MV-4-11 (cell line): ENCODE data around the gene ZNF92.
A peak's percentile ranks its signal among the peaks of the same experiment; 100 is the strongest.
"Not testable (repeated sequence)": the region's sequence is repeated elsewhere in the genome, so short reads cannot be mapped to it uniquely, and the experiment has no call there.

Experiments
- DNase-seq: peaks from one replicate; lab custom pipeline; 2025; lab: John Stamatoyannopoulos, UW

The ZNF92 gene

DNA sequence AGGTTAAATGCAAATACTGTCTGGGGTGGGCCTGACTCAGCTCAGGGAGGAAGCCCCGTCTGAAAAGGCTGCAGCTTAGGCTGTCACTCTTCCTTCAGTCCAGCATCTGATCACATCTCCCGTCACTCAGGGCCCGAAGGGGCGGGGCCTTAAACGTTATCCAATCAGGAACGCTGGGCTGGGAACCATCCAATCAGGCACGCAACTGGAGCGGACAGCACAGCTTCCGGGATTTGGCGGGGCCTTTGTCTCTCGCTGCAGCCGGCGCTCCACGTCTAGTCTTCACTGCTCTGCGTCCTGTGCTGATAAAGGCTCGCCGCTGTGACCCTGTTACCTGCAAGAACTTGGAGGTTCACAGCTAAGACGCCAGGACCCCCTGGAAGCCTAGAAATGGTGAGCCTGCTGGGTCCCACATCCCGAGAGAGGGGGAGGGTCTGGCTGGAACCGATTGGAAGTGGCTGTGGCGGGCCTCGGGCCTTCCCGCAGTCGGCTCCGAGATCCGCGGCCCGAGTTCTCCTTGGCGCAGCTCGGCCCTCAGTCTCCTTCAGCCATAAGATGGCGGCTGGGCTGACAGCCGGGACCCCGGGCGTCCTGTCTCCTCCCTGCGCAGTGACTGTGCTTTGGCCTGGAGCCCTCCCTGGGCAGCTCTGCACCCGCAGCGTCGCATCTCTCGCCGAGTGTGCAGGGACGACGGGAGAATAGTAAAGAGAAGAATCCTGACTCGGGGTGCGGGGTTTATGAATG is at the start of gene ZNF92:
Gene ZNF92, plus strand, starts transcription at position 248 of the 744 bp plus-strand sequence. Its CDS starts 143 bp downstream, at position 391.
- DNase-seq: peak; percentile 96

DNA sequence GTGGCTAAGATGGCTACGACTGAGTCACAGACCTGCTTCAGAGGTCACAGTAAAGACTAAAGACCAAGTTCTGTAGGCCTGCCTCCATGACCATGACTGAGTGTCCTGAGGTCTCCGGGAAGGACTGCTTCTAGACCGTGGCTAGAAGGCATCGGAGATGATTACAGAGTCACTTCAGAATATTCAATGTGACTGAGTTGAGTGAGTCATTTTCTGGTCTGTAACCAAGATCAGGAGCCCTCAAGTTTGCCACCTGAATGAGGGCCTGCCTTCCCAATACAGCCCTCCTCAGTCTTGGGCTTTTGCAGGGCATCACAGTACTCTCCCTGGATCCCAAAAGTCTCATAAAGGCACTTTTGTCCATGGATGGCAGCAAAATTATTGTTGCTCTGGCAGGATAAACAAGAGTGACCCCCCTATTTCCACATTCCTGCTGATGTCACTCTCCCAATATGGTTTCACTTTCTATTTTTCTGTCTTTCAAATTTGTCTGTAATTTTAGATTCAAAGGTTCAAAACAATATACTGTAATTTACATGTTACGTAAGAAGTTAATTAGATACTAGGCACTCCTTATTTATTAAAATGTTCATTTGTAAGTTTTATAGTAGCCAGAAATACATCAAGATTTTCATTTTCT is 47.7 kb upstream of the ZNF92 start:
- DNase-seq: no peak

DNA sequence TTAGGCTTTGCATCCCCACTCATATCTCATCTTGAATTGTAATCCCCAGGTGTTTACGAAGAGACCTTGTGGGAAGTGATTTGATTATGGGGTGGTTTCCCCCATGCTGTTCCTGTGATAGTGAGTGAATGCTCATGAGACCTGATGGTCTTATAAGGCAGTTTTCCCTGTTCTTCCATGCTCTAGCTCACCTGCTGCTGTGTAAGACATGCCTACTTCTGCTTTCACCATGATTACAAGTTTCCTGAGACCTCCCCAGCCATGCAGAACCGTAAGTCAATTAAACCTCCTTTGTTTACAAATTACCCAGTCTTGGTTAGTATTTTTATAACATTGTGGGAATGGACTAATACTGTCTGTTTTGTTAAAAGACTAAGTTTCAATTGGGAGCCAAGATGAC is 35.3 kb upstream of the ZNF92 start:
- DNase-seq: no peak

DNA sequence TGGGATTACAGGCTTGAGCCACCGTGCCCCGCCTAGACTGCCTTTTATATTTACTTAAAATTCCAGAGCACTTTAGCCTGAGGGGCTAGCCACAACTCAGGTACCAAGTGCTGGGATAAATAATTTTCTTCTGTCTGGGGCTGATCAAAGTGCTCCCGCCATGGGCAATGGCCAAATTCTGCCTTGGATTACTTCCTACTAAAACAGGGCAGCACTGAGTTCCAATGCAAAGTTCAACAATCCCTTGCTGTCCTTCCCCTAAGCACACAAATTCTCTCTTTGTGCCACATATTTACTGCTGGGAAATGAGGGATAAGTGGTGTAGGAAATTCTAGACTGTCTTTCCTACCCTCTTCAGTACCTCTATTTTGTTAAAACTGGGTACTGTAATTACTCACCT is 34.4 kb upstream of the ZNF92 start:
- DNase-seq: no peak

DNA sequence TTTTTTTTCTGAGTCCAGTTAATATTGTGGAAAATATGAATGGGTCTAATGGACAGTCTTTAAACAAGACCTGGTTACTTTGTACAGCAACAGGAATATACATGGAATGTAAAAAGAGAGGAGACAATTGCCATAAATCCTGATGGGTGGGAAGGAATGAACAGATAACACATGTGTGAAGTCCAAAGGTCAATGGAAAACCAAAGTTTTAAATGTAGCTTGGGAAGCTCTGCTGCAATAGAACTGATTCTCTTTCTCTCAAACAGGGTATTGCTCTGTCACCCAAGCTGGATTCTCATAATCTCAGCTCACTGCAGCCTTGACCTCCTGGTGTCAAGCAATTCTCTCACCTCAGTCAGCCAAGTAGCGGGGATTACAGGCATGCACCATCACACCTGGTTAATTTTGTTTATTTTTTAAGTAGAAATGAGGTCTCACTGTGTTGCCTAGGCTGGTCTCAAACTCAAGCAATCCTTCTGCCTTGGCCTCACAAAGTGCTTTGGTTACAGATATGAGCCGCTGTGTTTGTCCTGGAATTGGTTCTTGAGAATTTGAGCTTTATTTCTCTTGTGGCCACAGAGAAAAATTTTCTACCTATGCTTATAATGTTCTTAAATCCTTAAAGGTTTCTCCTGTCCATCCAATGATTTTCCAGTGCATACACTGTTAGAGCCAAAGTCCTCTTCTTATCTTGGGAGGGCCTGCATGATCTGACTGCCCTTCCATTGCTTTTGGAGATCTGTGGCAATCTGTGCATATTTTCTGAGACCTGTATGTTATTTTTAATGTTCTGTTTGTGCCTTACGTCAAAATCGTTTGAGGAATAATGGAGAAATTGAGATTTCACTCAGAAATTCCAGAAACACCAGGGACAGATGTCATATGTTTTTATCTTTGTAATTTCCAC is 30.7 kb upstream of the ZNF92 start:
- no peak for DNase-seq

DNA sequence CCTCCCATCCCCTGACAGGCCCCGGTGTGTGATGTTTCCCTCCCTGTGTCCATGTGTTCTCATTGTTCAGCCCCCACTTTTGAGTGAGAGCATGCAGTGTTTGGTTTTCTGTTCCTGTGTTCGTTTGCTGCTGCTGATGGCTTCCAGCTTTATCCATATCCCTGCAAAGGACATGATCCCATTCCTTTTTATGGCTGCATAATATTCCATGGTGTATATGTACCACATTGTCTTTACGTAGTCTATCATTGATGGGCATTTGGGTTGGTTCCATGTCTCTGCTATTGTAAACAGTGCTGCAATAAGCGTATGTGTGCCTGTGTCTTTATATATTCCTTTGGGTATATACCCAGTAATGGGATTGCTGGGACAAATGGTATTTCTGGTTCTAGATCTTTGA is 29.1 kb upstream of the ZNF92 start:
- not testable (repeated sequence) for DNase-seq

DNA sequence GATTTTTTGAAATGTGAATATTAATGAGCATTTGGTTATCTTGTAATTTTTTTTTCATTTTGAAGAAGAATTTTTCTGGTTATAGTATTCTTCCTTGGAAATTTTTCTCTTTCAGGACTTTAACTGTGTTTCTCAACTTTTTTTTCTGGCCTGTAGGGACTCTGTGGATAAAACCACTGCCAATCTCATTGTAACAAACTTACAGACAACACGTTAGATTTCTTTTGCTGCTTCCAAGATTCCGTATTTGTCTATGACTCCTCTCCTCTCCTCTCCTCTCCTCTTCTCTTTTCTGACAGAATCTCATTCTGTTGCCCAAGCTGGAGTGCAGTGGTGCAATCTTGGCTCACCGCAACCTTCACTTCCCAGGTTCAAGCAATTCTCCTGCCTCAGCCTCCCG is 19.4 kb upstream of the ZNF92 start:
- no peak for DNase-seq

DNA sequence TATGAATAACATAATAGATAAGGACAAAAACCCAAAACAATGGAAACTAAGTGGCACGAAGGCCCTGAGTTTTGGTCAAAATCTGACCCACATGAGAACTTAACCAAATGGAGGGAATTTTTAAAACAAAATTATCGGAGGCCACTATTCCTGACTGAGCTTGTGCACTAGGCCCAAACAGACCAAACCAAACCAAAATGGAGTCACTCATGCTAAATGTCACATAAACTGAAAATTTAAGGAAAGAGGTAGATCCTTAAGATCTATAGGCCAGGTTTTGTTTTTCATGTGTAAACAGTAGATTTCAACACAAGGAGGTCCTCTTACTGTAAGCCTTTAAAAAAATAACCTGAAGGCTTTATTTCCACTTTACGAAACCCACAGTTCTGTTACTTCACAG is 3.8 kb upstream of the ZNF92 start:
- no peak for DNase-seq

DNA sequence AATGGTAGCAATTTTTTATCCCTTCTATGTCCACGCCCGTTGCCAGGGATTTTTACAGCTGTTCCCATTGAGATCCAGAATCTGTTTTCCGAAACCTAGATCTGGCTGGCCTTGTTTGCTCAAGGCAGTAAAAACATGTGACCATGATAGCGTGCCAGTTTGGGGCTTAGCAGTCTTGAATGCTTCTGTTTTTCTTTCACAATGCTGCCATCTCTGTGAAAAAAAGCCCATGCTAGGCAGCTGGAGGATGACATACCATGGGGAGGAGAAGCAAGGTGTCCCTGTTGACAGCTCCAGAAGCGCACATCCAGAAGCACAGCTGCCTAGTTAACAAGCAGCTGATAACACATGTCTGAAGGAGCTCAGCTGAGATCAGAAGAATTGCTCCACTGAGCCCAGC is 2.2 kb upstream of the ZNF92 start:
- no peak for DNase-seq

DNA sequence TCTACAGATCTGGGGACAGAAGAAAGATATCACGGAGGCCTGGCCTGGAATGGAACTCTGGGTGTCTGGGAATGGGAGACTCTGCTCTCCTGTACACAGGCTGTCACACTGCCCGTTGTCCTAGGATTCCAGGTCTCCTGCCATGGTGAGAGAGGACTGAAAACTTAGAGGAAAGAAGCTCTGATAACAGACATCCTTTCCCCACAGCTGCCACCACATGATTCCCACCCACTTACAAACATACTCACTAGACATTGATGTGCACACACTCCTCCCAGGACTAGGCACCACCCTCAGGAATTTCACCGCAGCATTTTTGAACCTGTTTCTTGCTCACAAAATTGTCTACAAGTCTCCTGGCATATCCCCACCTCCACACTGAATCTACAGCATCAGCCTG is 5.7 kb downstream of the ZNF92 start:
- no peak for DNase-seq

DNA sequence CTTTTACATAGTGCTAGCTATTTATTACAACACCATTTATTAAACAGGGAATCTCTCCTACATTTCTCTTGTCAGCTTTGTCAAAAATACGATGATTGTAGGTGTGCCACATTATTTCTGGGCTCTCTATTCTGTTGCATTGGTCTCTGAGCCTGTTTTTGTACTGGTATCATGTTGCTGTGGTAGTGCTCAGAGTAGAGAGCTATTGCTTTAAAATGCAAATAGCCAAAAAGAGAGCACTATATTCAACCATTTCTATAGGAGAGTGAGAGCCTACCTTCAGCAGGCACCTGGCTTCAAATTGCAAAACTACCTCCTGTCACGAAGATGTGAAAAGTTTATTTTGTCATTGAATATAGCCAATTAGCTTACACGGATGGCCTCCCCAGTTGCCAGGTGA is 8.1 kb downstream of the ZNF92 start:
- DNase-seq: no peak

DNA sequence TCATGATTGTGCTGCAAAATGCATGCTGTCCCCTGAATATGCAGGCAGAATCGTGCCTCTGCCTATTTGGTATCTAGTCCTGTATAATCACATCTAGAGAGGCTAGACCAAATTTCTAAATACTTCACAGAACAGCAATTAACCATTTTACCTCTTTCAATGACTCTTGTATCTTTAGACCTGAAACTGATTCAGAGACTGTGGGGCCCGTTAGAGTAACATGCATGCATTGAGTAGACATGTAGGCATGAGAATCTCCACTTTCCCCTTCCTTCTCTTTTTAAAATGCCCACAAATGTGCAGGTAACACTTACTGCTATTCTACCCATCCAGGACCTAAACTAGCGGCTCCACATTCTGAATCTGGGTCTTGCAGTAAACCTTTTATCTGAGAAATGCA is 8.8 kb downstream of the ZNF92 start:
- no peak for DNase-seq

DNA sequence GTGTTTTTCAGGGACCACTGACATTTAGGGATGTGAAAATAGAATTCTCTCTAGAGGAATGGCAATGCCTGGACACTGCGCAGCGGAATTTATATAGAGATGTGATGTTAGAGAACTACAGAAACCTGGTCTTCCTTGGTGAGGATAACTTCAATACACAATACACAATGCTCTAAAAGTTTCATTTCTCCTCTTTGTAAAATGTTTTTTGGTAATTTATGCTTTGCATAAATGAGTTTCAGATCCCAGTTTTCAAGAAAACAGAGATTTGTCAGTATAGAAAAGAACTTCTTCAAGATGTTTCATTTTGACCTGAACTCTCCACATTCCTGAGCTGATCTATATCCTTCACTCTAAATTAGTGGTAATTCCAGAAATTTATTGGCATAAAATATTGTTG is 14.2 kb downstream of the ZNF92 start:
- DNase-seq: peak; percentile 19

DNA sequence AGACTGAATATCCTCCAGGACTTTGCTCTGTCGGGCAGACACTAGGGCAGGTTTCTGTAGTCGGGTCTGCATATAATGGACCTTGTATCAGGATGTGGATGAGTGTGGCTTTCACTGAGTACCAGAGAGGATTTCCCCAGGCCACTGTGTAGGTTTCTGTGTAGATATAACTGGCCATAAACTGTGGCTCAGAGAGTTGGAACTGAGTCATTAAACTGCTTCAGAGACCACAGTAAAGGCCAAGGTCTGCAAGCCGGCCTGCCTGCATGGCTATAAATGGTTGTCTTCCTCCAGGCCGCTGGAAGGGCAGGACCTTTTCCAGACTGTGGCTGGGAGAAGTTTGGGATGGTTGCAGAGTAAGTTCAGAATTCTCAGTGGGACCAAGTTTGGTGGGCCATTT is 16.9 kb downstream of the ZNF92 start:
- DNase-seq: no peak

DNA sequence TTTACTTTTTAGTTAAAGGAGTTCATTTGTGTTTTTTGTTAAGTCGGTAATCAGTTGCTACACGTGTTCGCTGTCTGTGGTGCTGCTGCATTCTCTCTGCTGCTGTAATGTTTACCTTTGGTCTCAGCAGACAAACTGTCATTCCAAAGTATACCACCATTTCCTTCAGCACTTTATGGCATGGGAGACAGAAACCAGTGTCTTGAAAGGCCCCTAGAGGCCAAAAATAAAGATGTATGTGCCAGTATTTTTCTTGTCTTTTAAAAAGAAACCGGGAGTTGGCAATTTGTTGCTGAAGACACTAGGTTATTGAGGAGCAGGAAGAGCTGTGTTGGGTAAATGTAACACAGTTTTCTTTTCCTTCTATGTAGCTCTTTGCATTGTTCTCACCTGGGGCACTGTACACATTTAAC is 24.1 kb downstream of the ZNF92 start:
- DNase-seq: no peak

DNA sequence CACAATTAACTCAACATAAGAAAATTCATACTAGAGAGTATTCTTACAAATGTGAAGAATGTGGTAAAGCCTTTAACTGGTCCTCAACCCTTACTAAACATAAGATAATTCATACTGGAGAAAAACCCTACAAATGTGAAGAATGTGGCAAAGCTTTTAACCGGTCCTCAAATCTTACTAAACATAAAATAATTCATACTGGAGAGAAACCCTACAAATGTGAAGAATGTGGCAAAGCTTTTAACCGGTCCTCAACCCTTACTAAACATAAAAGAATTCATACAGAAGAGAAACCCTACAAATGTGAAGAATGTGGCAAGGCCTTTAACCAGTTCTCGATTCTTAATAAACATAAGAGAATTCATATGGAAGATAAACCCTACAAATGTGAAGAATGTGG is 25.0 kb downstream of the ZNF92 start:
- not testable (repeated sequence) for DNase-seq

DNA sequence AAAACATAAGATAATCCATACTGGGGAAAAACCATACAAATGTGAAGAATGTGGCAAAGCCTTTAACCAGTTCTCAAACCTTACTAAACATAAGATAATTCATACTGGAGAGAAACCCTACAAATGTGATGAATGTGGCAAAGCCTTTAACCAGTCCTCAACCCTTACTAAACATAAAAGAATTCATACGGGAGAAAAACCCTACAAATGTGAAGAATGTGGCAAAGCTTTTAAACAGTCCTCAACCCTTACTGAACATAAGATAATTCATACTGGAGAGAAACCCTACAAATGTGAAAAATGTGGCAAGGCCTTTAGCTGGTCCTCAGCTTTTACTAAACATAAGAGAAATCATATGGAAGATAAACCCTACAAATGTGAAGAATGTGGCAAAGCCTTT is 25.4 kb downstream of the ZNF92 start:
- DNase-seq: not testable (repeated sequence)

DNA sequence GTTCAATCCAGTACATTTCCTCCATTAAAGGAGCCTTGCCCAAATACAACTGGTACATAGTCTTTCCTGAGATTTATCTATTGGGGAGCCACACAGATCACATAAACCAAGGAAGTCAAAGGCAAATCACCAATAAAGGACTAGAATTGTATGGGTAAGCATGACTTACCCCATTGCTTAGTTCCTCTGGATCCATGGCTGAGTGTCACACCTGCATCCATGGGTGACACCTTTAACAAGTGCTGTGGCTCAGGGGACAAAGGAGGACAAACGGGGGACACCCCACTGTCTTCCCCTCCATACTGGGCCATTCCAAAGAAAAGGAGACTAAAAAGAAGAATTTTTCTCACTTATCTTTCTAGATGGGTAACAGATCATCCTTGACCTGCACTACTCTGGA is 30.4 kb downstream of the ZNF92 start:
- DNase-seq: peak; percentile 14

DNA sequence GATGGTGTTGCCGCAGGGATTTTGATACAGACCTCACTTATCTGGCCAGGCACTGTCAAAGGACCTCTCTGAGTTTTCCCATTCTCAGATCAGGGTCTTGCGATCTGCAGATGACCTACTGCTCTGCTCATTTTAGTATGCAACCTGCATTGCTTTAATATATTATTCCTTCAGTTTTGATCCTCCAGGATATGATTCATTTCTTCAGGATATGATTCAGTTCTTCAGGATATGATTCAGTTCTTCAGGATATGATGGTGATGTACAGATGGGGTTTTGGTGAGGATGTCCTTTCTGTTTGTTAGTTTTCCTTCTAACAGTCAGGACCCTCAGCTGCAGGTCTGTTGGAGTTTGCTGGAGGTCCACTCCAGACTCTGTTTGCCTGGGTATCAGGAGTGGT is 33.1 kb downstream of the ZNF92 start:
- DNase-seq: not testable (repeated sequence)

DNA sequence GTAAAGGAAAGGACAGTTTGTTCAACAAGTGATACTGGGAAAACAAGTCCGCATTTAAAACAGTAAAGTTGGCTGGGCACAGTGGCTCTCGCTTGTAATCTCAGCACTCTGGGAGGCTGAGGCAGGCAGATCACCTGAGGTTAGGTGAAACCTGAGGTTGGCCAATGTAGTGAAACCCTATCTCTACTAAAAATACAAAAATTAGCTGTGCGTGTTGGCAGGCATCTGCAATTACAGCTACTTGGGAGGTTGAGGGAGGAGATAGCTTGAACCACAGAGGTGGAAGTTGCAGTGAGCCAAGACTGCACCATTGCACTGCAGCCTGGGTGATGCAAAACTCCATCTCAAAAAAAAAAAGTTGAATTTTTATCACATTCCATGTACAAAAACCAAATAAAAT is 35.7 kb downstream of the ZNF92 start:
- no peak for DNase-seq

DNA sequence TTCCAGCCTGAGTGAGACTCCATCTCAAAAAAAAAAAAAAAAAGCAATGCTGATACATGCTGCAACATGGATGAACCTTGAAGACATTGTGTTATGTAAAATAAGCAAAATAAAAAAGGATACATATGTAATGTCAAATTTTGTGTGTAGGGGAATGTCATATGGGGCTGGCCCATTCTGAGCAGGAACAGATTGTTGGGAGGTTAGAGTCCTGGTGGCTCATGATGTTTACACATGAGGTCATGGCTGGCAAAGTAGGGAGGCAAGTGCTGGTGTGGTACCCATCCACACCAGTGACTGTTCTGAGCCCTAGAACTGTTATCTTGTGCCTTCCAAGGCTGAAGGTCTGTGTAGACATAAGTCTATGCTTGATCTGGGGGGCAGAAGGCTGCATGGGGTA is 37.6 kb downstream of the ZNF92 start:
- no peak for DNase-seq

DNA sequence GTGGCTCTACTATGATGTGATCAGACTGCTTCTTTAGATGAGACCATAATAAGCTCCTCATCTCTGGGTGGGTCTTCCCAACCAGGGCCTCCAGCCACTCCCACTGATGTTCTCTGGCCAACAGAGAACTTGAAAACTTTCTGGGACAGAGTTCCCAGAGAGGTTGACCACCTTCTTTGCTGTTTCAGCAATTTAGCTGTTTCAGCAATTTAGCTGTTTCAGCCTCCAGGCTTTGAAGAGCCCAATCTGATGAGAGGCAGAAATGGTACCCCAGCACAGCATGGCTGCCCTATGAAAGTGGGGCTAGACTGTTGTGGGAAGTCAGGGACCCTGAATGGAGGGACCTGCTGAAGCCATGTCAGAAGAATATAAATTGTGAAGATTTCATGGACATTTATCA is 49.0 kb downstream of the ZNF92 start:
- no peak for DNase-seq

DNA sequence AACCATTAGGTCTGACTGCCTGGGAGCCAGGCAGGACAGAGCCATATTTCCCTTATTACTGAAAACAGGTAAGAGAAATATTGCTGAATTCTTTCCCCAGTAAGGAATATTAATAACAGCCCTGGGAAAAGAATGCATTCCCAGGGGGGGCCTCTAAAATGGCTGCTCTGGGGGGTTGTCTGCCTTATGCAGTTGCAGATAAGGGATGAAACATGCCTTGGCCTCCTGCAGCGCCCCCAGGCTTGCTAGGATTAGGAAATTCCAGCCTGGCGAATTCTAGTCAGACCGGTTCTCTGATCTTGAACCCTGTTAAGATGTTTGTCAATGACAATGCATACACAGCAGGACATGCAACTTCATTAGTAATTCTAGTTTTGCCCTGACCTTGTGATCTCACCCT is 49.6 kb downstream of the ZNF92 start:
- not testable (repeated sequence) for DNase-seq
